ENCODE data around the gene THSD4. TPM values are rescaled to one million over a fixed set of nuclear protein-coding genes. Genes with fewer than 3 reads are reported as not detected.

Gene THSD4
- total RNA-seq, 2 donors from 2014 or later, result 71.2 to 150 TPM

DNA sequence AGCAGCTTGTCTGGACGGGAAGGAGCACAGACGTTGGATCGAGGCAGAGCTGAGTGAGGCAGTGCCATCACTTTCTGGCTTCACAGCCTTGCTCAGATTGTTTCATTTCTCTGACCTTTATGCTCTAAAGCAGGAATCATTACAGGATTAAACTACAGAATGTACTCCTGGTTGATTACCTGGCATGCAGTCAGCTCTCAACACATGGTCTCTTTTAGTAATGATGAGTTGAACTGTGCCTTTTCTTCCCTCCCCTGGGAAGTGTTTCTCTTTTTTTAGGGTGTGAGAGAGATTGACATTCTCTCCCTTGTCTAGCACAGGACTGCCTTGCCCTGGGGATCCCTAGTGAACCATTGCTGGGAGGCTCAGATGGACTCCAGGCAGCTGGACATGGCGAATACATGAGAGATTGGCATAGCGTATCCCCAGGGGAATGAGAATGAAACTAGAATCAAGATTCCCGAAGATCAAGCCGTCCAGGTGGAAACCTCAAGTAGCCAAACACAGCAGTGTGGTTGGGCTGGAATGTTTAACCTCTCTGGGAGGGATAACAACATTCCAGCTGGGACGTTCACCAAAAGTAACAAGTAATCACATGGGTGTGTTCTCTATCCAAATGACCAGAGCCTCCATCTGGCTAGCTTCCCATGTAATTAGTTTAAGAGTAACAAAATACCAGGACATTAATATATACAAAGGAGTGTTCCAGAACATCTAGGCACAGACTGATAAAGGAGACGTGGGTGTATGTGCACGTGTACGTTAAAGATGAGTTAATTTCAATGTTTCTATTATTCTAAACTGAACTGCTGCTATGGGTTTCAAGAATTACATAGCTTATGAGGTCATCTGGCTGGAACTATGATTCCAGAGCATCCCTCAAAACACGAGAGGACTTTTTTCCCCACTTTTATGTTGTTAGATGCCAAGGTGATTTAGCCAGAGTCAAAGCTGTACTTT lies 576.5 kb downstream of the THSD4 start:
- no peaks in the 10 kb centered on the region for H3K9me3 ChIP-seq
- H3K4me1 ChIP-seq (ENCODE audit: control insufficient read depth in 1 of 2, low read depth in 2 of 2), result peaks cover 8 to 22% of the 10 kb centered on the region in 2 donors
- ATAC-seq (ENCODE audit: insufficient number of reproducible peaks, low FRiP score, low read depth), result no peak
- H3K27ac ChIP-seq, result peak overlapping the region; percentile 13 to 27
- no peaks in the 10 kb centered on the region for H3K27me3 ChIP-seq (replicated peaks; ENCODE audit: insufficient read depth)
- H3K4me3 ChIP-seq, result peak overlapping the region; percentile 55
- no peak for DNase-seq (ENCODE audit: low spot score)
- TF ChIP-seq, protein P1, sequence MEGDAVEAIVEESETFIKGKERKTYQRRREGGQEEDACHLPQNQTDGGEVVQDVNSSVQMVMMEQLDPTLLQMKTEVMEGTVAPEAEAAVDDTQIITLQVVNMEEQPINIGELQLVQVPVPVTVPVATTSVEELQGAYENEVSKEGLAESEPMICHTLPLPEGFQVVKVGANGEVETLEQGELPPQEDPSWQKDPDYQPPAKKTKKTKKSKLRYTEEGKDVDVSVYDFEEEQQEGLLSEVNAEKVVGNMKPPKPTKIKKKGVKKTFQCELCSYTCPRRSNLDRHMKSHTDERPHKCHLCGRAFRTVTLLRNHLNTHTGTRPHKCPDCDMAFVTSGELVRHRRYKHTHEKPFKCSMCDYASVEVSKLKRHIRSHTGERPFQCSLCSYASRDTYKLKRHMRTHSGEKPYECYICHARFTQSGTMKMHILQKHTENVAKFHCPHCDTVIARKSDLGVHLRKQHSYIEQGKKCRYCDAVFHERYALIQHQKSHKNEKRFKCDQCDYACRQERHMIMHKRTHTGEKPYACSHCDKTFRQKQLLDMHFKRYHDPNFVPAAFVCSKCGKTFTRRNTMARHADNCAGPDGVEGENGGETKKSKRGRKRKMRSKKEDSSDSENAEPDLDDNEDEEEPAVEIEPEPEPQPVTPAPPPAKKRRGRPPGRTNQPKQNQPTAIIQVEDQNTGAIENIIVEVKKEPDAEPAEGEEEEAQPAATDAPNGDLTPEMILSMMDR (IDR thresholded peaks at IDR 0.05), result no peak
- H3K36me3 ChIP-seq, result no peaks in the 10 kb centered on the region

DNA sequence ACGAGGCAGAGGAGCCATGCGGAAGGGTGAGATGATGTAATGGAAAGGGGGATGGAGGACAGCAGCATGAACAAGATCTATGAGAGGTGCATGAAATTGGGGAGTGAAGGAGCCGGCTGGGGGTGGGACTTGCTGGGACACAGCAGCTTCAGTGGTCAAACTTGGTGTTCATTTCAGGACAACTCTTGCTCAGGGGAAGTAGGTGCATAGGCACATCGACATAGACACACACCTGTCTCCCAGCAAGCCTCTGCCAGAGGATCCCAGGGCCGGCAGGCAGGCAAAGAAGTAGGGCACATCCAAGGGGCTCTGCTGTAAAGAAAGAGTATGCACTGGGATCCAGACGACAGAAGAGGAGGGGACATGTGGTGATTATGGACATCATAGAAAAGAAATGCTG lies 582.0 kb downstream of the THSD4 start:
- no peak for DNase-seq (ENCODE audit: low spot score)
- no peak for ATAC-seq (ENCODE audit: insufficient number of reproducible peaks, low FRiP score, low read depth)
- H3K36me3 ChIP-seq, result no peaks in the 10 kb centered on the region

DNA sequence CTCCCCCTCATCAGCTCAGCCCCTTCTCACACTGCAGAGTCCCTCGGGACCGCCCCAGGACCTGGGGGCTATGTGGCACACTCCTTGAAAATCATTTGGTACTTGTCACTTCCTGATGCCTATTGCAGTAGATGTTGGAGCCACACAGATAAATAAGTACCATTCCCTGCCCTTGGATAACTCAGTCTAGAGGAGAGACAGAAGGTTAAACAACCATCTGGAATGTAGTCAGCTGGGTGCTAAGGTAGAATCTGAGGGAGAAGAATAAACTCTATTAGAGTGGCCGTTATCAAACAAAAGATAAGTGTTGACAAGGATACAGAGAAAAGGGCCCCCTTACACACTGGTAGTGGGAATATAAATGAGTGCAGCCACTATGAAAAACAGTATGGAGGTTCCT lies 582.8 kb downstream of the THSD4 start:
- no peaks in the 10 kb centered on the region for H3K36me3 ChIP-seq
- DNase-seq (ENCODE audit: low spot score) (no peak), ATAC-seq (ENCODE audit: insufficient number of reproducible peaks, low FRiP score, low read depth) (no peak)
- no peaks in the 10 kb centered on the region for H3K9me3 ChIP-seq
- TF ChIP-seq, protein P1 (IDR thresholded peaks at IDR 0.05), result no peak
- no peaks in the 10 kb centered on the region for H3K27me3 ChIP-seq (replicated peaks; ENCODE audit: insufficient read depth)
- H3K4me1 ChIP-seq (ENCODE audit: control insufficient read depth in 1 of 2, low read depth in 2 of 2), result no peaks in the 10 kb centered on the region
- H3K4me3 ChIP-seq, result no peak overlapping the region
- H3K27ac ChIP-seq, result no peak overlapping the region

More for the DNA sequence above, 582.0 kb downstream of the THSD4 start:
- H3K27ac ChIP-seq, result no peak overlapping the region
- H3K4me1 ChIP-seq (ENCODE audit: control insufficient read depth in 1 of 2, low read depth in 2 of 2), result peaks cover 0 to 6% of the 10 kb centered on the region in 2 donors
- no peaks in the 10 kb centered on the region for H3K9me3 ChIP-seq
- TF ChIP-seq, protein P1 (IDR thresholded peaks at IDR 0.05), result no peak
- no peaks in the 10 kb centered on the region for H3K27me3 ChIP-seq (replicated peaks; ENCODE audit: insufficient read depth)
- no peak overlapping the region for H3K4me3 ChIP-seq

DNA sequence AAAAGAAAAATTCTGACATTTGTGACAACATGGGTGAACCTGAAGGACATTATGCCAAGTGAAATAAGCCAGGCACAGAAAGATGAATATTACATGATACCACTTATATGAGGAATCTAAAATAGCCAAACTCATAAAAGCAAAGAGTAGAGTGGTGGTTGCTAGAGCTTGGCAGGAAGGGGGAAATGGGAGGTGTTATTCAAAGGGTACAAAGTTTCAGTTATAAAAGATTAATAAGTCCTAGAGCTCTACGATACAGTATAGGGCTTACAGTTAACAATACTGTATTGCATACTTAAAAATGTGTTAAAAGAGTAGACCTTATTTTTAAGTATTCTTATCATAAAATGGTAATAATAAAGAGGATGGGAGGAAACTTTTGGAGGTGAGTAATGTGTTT lies 583.5 kb downstream of the THSD4 start:
- no peaks in the 10 kb centered on the region for H3K4me1 ChIP-seq (ENCODE audit: control insufficient read depth in 1 of 2, low read depth in 2 of 2)
- no peak overlapping the region for H3K4me3 ChIP-seq
- no peaks in the 10 kb centered on the region for H3K36me3 ChIP-seq
- TF ChIP-seq, protein P1 (IDR thresholded peaks at IDR 0.05), result no peak
- no peak for ATAC-seq (ENCODE audit: insufficient number of reproducible peaks, low FRiP score, low read depth)
- H3K27me3 ChIP-seq (replicated peaks; ENCODE audit: insufficient read depth), result no peaks in the 10 kb centered on the region
- H3K9me3 ChIP-seq, result no peaks in the 10 kb centered on the region
- H3K27ac ChIP-seq, result no peak overlapping the region
- no peak for DNase-seq (ENCODE audit: low spot score)

DNA sequence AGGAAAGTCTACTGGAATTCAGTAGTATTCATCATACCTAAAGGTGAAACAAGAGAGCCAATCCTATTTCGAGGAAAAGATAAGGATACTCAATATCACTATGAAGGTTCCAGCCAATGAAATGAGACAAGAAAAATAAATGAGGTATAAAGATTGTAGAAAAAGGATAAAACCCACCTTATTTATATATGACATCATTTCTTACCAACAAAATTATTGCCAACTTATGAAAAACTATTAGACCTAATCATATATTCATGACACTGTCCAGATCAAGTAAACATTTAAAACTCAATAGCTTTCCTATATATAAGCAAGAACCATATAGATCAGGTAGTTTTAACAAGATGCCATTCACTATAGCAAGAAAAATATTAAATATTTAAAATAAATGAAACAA lies 584.7 kb downstream of the THSD4 start:
- TF ChIP-seq, protein P1 (IDR thresholded peaks at IDR 0.05), result no peak
- Histone ChIP-seq H3K4me3 (no peak overlapping the region), H3K36me3 (no peaks in the 10 kb centered on the region), H3K4me1 (ENCODE audit: control insufficient read depth in 1 of 2, low read depth in 2 of 2) (no peaks in the 10 kb centered on the region), H3K9me3 (no peaks in the 10 kb centered on the region), H3K27me3 (replicated peaks; ENCODE audit: insufficient read depth) (no peaks in the 10 kb centered on the region), H3K27ac (no peak overlapping the region)
- DNase-seq (ENCODE audit: low spot score), result no peak
- no peak for ATAC-seq (ENCODE audit: insufficient number of reproducible peaks, low FRiP score, low read depth)

Measured in thoracic aorta (tissue), 2 donors.